H1 (cell line): ENCODE measurements around the gene COL4A2. TPM values are rescaled to one million over a fixed set of nuclear protein-coding genes. Genes with fewer than 3 reads are reported as not detected.

Source experiments
- CTCF ChIA-PET: fragments of 300-600 bp; sonication (Branson Sonifier 250); formaldehyde crosslinking; loops from one replicate; lab custom pipeline; 2021; ENCODE audit not compliant: partially characterized antibody; lab: Charles Lee
- POLR2A ChIA-PET: fragments of 300-600 bp; sonication (Branson Sonifier 250); formaldehyde crosslinking; loops from one replicate; lab custom pipeline; 2021; ENCODE audit warnings: inconsistent platforms; ENCODE audit not compliant: partially characterized antibody; lab: Charles Lee
- DNase-seq, 2 experiments: peaks; one replicate each; pipeline versions ENCODE4 v3.0.0 to v3.0.0-alpha.2; 2010 to 2022; ENCODE audit warnings: low spot score in 2 of 2, low read depth in 1 of 2, mixed read lengths in 1 of 2
- FAIRE-seq: peaks from 2 replicates; lab custom pipeline; 2011; peaks lifted over from hg19 to GRCh38; lab: Jason Lieb, UNC
- H2AFZ ChIP-seq: 2 replicates; pipeline ENCODE4 v1.8.1; 2012; ENCODE audit warnings: low read length, inconsistent platforms
- H2AK5ac ChIP-seq: 2 replicates; pipeline ENCODE4 v1.6.1; 2013; ENCODE audit warnings: low read depth, low read length
- H2BK120ac ChIP-seq: replicated peaks from 2 replicates; pipeline ENCODE3; 2013; ENCODE audit warnings: low read depth, low read length, inconsistent platforms
- H2BK12ac ChIP-seq: 2 replicates; pipeline ENCODE4 v1.6.1; 2013; ENCODE audit warnings: low read depth, low read length
- H2BK15ac ChIP-seq: 2 replicates; pipeline ENCODE4 v1.6.1; 2013; ENCODE audit warnings: low read length
- H2BK20ac ChIP-seq: 2 replicates; pipeline ENCODE4 v1.6.1; 2013; ENCODE audit warnings: low read length
- H2BK5ac ChIP-seq: 2 replicates; pipeline ENCODE4 v1.6.1; 2013; ENCODE audit warnings: low read depth, low read length
- H3K14ac ChIP-seq: 2 replicates; pipeline ENCODE4 v1.6.1; 2013; ENCODE audit warnings: inconsistent platforms; ENCODE audit not compliant: insufficient read length
- H3K18ac ChIP-seq: 2 replicates; pipeline ENCODE4 v1.6.1; 2013; ENCODE audit warnings: low read length; ENCODE audit errors: extremely low read depth
- H3K23ac ChIP-seq: 2 replicates; pipeline ENCODE4 v1.6.1; 2013; ENCODE audit warnings: inconsistent platforms; ENCODE audit not compliant: insufficient read length
- H3K23me2 ChIP-seq: 2 replicates; pipeline ENCODE4 v1.6.1; 2013; ENCODE audit warnings: low read depth, low read length
- H3K27ac ChIP-seq: 2 replicates; pipeline ENCODE4 v1.6.1; 2011; ENCODE audit warnings: low read depth, low read length, inconsistent platforms
- H3K27me3 ChIP-seq, 4 experiments: replicated peaks in 1 of 4; 1 replicate in 1 of 4; 2 replicates in 3 of 4; pipeline versions ENCODE4 v1.6.1 to v1.8.1; 2011 to 2013; ENCODE audit warnings: low read length in 3 of 4, mild to moderate bottlenecking in 3 of 4, inconsistent platforms in 2 of 4, mixed read lengths in 2 of 4, moderate library complexity in 1 of 4; ENCODE audit not compliant: control insufficient read depth in 3 of 4, insufficient read depth in 3 of 4; ENCODE audit errors: extremely low read depth in 1 of 4
- H3K36me3 ChIP-seq, 4 experiments: 2 replicates each; pipeline versions ENCODE4 v1.6.1 to v1.8.1; 2011 to 2013; ENCODE audit warnings: mild to moderate bottlenecking in 4 of 4, low read length in 3 of 4, moderate library complexity in 2 of 4, control low read depth in 1 of 4, inconsistent platforms in 1 of 4; ENCODE audit not compliant: insufficient read depth in 4 of 4, control insufficient read depth in 2 of 4
- H3K4ac ChIP-seq: replicated peaks from 2 replicates; pipeline ENCODE3; 2013; ENCODE audit warnings: low read length, low read depth, mixed read lengths, inconsistent platforms; ENCODE audit not compliant: insufficient read length
- H3K4me1 ChIP-seq, 4 experiments: replicated peaks in 1 of 4; 1 replicate in 1 of 4; 2 replicates in 3 of 4; pipeline versions ENCODE4 v1.6.1 to v1.8.1; 2011 to 2013; ENCODE audit warnings: low read length in 3 of 4, inconsistent platforms in 2 of 4, mixed read lengths in 1 of 4; ENCODE audit not compliant: insufficient read depth in 4 of 4, control insufficient read depth in 3 of 4
- H3K4me2 ChIP-seq, 2 experiments: 2 replicates each; pipeline versions ENCODE4 v1.6.1 to v1.8.1; 2011 to 2013; ENCODE audit warnings: low read depth in 2 of 2, low read length in 2 of 2, control low read depth in 1 of 2, inconsistent platforms in 1 of 2, mild to moderate bottlenecking in 1 of 2; ENCODE audit not compliant: insufficient read depth in 1 of 2
- H3K4me3 ChIP-seq, 4 experiments: fragments of 200-600, 300-600 bp in 1 of 4; sonication (generic), shearing (Covaris generic), sonication (Bioruptor Twin) in 1 of 4; 2 replicates each; pipeline versions ENCODE4 v1.5.1 to v1.8.1; 2011 to 2016; ENCODE audit warnings: low read length in 4 of 4, low read depth in 3 of 4, control low read depth in 2 of 4, inconsistent platforms in 2 of 4, mild to moderate bottlenecking in 2 of 4, mixed read lengths in 1 of 4, moderate library complexity in 1 of 4; ENCODE audit not compliant: insufficient read depth in 2 of 4; ENCODE audit errors: extremely low read depth in 1 of 4
- H3K56ac ChIP-seq: replicated peaks from 2 replicates; pipeline ENCODE3; 2013; ENCODE audit warnings: low read depth, mild to moderate bottlenecking, mixed read lengths, low read length, inconsistent platforms; ENCODE audit not compliant: insufficient read length
- H3K79me1 ChIP-seq: 2 replicates; pipeline ENCODE4 v1.6.1; 2013; ENCODE audit warnings: low read depth, low read length, control low read depth
- H3K79me2 ChIP-seq, 2 experiments: 2 replicates each; pipeline versions ENCODE4 v1.6.1 to v1.8.1; 2012 to 2013; ENCODE audit warnings: low read length in 2 of 2, mild to moderate bottlenecking in 2 of 2, inconsistent platforms in 1 of 2; ENCODE audit not compliant: insufficient read depth in 2 of 2, control insufficient read depth in 1 of 2
- H3K9ac ChIP-seq, 4 experiments: replicated peaks in 1 of 4; 1 replicate in 1 of 4; 2 replicates in 3 of 4; pipeline versions ENCODE4 v1.6.1 to v1.8.1; 2011 to 2013; ENCODE audit warnings: low read depth in 3 of 4, low read length in 3 of 4, control low read depth in 2 of 4, mild to moderate bottlenecking in 2 of 4, moderate library complexity in 2 of 4, inconsistent platforms in 1 of 4; ENCODE audit errors: extremely low read depth in 1 of 4
- H3K9me3 ChIP-seq, 2 experiments: 2 replicates each; pipeline versions ENCODE4 v1.6.1 to v1.8.1; 2012 to 2013; ENCODE audit warnings: mild to moderate bottlenecking in 2 of 2, moderate library complexity in 2 of 2, control low read depth in 1 of 2, inconsistent platforms in 1 of 2, low read depth in 1 of 2, low read length in 1 of 2, mixed read lengths in 1 of 2; ENCODE audit not compliant: insufficient read depth in 2 of 2
- H4K20me1 ChIP-seq, 2 experiments: replicated peaks in 1 of 2; 2 replicates each; pipeline versions ENCODE3 to v1.8.1; 2011 to 2013; ENCODE audit warnings: inconsistent platforms in 2 of 2, low read length in 2 of 2, mild to moderate bottlenecking in 1 of 2; ENCODE audit not compliant: insufficient read depth in 2 of 2, control insufficient read depth in 1 of 2
- H4K5ac ChIP-seq: 2 replicates; pipeline ENCODE4 v1.6.1; 2013; ENCODE audit warnings: low read length, low read depth, mixed read lengths, inconsistent platforms; ENCODE audit not compliant: insufficient read length
- H4K8ac ChIP-seq: 2 replicates; pipeline ENCODE4 v1.8.0; 2013; ENCODE audit warnings: mild to moderate bottlenecking, moderate library complexity, low read length, inconsistent platforms; ENCODE audit not compliant: insufficient read depth; ENCODE audit errors: extremely low read depth
- H4K91ac ChIP-seq: replicated peaks from 2 replicates; pipeline ENCODE3; 2013; ENCODE audit warnings: low read length, mixed read lengths, inconsistent platforms; ENCODE audit not compliant: insufficient read length
- ASH2L ChIP-seq: fragments of 200-600, 300-600 bp; sonication (generic); IDR thresholded peaks from one replicate; pipeline ENCODE4 v1.7.1; 2017; ENCODE audit warnings: low read length
- JUND ChIP-seq: IDR thresholded peaks from 2 replicates; pipeline ENCODE4 v1.6.1; 2011; ENCODE audit warnings: mild to moderate bottlenecking, improper control_type of control experiment, low read length
- NANOG ChIP-seq: IDR thresholded peaks from 2 replicates; pipeline ENCODE4 v1.6.1; 2011; ENCODE audit warnings: low read length, low read depth, mild to moderate bottlenecking, inconsistent platforms; ENCODE audit not compliant: insufficient read depth, poor library complexity, severe bottlenecking
- RAD21 ChIP-seq, 2 experiments: IDR thresholded peaks in 1 of 2; conservative IDR thresholded peaks in 1 of 2; 2 replicates each; pipeline ENCODE4 v1.6.1; 2011; ENCODE audit warnings: low read depth in 2 of 2, low read length in 2 of 2, improper control_type of control experiment in 1 of 2, inconsistent platforms in 1 of 2, mild to moderate bottlenecking in 1 of 2, moderate library complexity in 1 of 2
- SIRT6 ChIP-seq: IDR thresholded peaks from one replicate; pipeline ENCODE4 v1.7.1; 2012; ENCODE audit warnings: low read length, inconsistent platforms
- SP2 ChIP-seq: IDR thresholded peaks from 2 replicates; pipeline ENCODE4 v1.6.1; 2012; ENCODE audit warnings: mild to moderate bottlenecking, low read length, inconsistent platforms
- YY1 ChIP-seq: IDR thresholded peaks from 2 replicates; pipeline ENCODE4 v1.6.1; 2011; ENCODE audit warnings: low read depth, mild to moderate bottlenecking, low read length
- WGBS, 2 experiments: shearing (Covaris generic) in 1 of 2; methylation state at CpG; one replicate each; pipeline versions ENCODE4 v1.1.6 to v1.1.7; 2013 to 2015; ENCODE audit warnings: low lambda C conversion rate in 2 of 2, mixed read lengths in 2 of 2, inconsistent platforms in 1 of 2, low coverage in 1 of 2, missing lambda C conversion rate in 1 of 2; ENCODE audit not compliant: insufficient replicate concordance in 2 of 2, insufficient coverage in 1 of 2, insufficient read length in 1 of 2; ENCODE audit errors: extremely low coverage in 1 of 2, missing lambda C conversion rate in 1 of 2; 5-methylcytosine and 5-hydroxymethylcytosine counted together
- polyA plus RNA-seq, 7 experiments: library from polyadenylated mRNA; depleted of rRNA in 3 of 7; stranded (reverse) in 5 of 7; unstranded in 2 of 7; fragments of >200 nt in 5 of 7; fragments of 200-250 nt in 2 of 7; gene quantifications; 1 replicate in 5 of 7; 2 replicates in 1 of 7; 4 replicates in 1 of 7; pipeline versions ENCODE4 v1.2.1 to v1.2.3, GENCODE V29; 2011 to 2013; ENCODE audit warnings: missing spikeins in 2 of 7, mixed read lengths in 2 of 7
- total RNA-seq: library from RNA; stranded (reverse); fragmentation: NEBNext Ultra II Directional; extraction: Animal tissue kit (Norgen Biotek cat#: 25700); gene quantifications from 2 replicates; pipeline ENCODE4 v1.2.1, GENCODE V29; 2021
- TF ChIP-seq, protein P1 (sequence below): IDR thresholded peaks from 2 replicates; pipeline ENCODE4 v1.6.1; 2012; ENCODE audit warnings: inconsistent platforms

The COL4A2 gene
- total and polyA plus RNA-seq, 2 of the 8 experiments (the other 6 are each of a cell fraction or from before 2014, with no cell fraction given), result 80.4 to 87.3 TPM

GRCh38 chr13:110286833-110287819 is 20.0 kb upstream of the COL4A2 start:
- H3K18ac ChIP-seq, result no peak overlapping the region
- peaks cover 3% of the 10 kb centered on the region for H3K79me1 ChIP-seq
- H2BK120ac ChIP-seq, result no peak overlapping the region
- H2BK15ac ChIP-seq, result no peak overlapping the region
- FAIRE-seq (no peak), DNase-seq (no peak)
- no peak overlapping the region for H3K14ac ChIP-seq
- ChIA-PET POLR2A (no interaction called here), CTCF (interaction anchor here (0.9 to 2.3 kb wide), 3 partner anchors 9 to 36 kb away, joined by 3 to 9 read pairs (median 7); no protein-coding TSS in a partner anchor)
- no peak overlapping the region for H3K4me3 ChIP-seq
- H2BK20ac ChIP-seq, result no peak overlapping the region
- no peak overlapping the region for H3K4me2 ChIP-seq
- no peaks in the 10 kb centered on the region for H3K23me2 ChIP-seq
- H2AFZ ChIP-seq, result no peak overlapping the region
- no peaks in the 10 kb centered on the region for H3K36me3 ChIP-seq
- no peak overlapping the region for H4K91ac ChIP-seq
- no peaks in the 10 kb centered on the region for H3K4me1 ChIP-seq
- H3K56ac ChIP-seq, result no peak overlapping the region
- H4K8ac ChIP-seq, result no peak overlapping the region; the same call in 1 of the 2 replicates
- no peak overlapping the region for H4K5ac ChIP-seq
- no peak overlapping the region for H3K23ac ChIP-seq
- H2BK5ac ChIP-seq, result no peak overlapping the region
- no peak overlapping the region for H3K4ac ChIP-seq
- H3K9ac ChIP-seq, result no peak overlapping the region
- H3K9me3 ChIP-seq, result no peaks in the 10 kb centered on the region
- 88% methylated on average over 21 of the region's 21 CpGs; no CpG with 5 or more reads in 1 of the 2 experiments for WGBS, 2 experiments
- H2BK12ac ChIP-seq, result no peak overlapping the region
- peaks cover 0 to 2% of the 10 kb centered on the region in 2 experiments; a peak in 1 of 4 replicates for H3K79me2 ChIP-seq
- TF ChIP-seq RAD21 (IDR thresholded peaks at IDR 0.05 in 1 of 2, conservative IDR thresholded peaks at IDR 0.05 in 1 of 2; ENCODE audit: low read depth in 2 of 2, low read length in 2 of 2) (no peak), SIRT6 (no peak), JUND (no peak), YY1 (no peak), NANOG (no peak), ASH2L (no peak), SP2 (no peak)
- TF ChIP-seq, protein P1, sequence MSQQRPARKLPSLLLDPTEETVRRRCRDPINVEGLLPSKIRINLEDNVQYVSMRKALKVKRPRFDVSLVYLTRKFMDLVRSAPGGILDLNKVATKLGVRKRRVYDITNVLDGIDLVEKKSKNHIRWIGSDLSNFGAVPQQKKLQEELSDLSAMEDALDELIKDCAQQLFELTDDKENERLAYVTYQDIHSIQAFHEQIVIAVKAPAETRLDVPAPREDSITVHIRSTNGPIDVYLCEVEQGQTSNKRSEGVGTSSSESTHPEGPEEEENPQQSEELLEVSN, result no peak
- no peak overlapping the region for H2AK5ac ChIP-seq
- H3K27me3 ChIP-seq, result no peaks in the 10 kb centered on the region
- peaks cover 0 to 5% of the 10 kb centered on the region in 2 experiments for H4K20me1 ChIP-seq
- H3K27ac ChIP-seq, result no peak overlapping the region
